GM12878 (cell line): ENCODE measurements around the gene TMEM214.

ENCODE experiments used
- ATF7 ChIP-seq: fragments of 450-650 bp; IDR thresholded peaks from 2 replicates; pipeline ENCODE4 v1.6.1; 2016; ENCODE audit warnings: low read depth, mild to moderate bottlenecking
- EP300 ChIP-seq, 2 experiments: fragments of 150-350 bp in 1 of 2; IDR thresholded peaks; 2 replicates each; pipeline ENCODE4 v1.6.1; 2011 to 2012; ENCODE audit warnings: low read depth in 2 of 2, low read length in 2 of 2, borderline replicate concordance in 1 of 2, improper control_type of control experiment in 1 of 2, inconsistent platforms in 1 of 2; ENCODE audit not compliant: control insufficient read depth in 1 of 2
- POLR2A ChIP-seq: IDR thresholded peaks from 2 replicates; pipeline ENCODE4 v1.6.1; 2011; ENCODE audit warnings: low read depth, mild to moderate bottlenecking, low read length
- ZNF622 ChIP-seq: fragments of 450-650 bp; IDR thresholded peaks from 2 replicates; pipeline ENCODE4 v1.6.1; 2017; ENCODE audit warnings: mild to moderate bottlenecking, inconsistent platforms

DNA sequence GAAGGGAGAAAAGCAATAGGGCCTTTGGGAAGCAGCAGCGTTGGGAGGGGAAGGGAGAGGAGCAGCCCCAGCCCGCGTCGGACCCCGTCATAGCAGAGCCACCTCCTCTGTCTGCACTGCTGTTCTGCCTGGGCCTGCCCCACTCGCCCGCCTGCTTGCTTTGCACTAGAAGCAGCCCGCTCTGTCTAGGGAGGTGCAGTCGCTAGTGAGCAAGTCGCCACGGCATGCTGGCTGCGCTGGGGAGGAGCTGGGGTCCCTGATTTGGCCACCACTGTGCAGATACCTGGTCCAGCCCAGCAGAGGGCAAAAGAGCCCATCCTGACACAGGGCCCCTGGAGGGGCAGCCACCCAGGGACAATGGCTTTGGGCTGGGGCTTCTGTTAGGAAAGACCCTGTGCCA lies 8.0 kb upstream of the TMEM214 start:
- TF ChIP-seq ZNF622 (no peak), ATF7 (no peak), POLR2A (no peak), EP300 (IDR thresholded peaks at IDR 0.05; ENCODE audit: borderline replicate concordance in 1 of 2, control insufficient read depth in 1 of 2, low read depth in 2 of 2, low read length in 2 of 2) (no peak)
